HAP-1 (cell line): ENCODE measurements around the gene PRKCE.
"Not testable (repeated sequence)": the region's sequence is repeated elsewhere in the genome, so short reads cannot be mapped to it uniquely, and the experiment has no call there.

ENCODE experiments used
- DNase-seq, 2 experiments: peaks; one replicate each; pipeline ENCODE4 v3.0.0-alpha.2; 2016 to 2020; ENCODE audit warnings: low spot score in 2 of 2
- H3K27me3 ChIP-seq: fragments of 250-450 bp; sonication (Bioruptor Pico); 2 replicates; pipeline ENCODE4 v1.5.1; 2020; ENCODE audit warnings: low read depth, mild to moderate bottlenecking, moderate library complexity
- H3K36me3 ChIP-seq: fragments of 250-450 bp; sonication (Bioruptor Pico); replicated peaks from 2 replicates; pipeline ENCODE4 v1.5.1; 2020; ENCODE audit warnings: mild to moderate bottlenecking
- H3K4me1 ChIP-seq: fragments of 250-450 bp; sonication (Bioruptor Pico); 2 replicates; pipeline ENCODE4 v1.5.1; 2020; ENCODE audit warnings: mild to moderate bottlenecking
- H3K4me3 ChIP-seq: fragments of 250-450 bp; sonication (Bioruptor Pico); 2 replicates; pipeline ENCODE4 v1.5.1; 2020; ENCODE audit warnings: mild to moderate bottlenecking, moderate library complexity
- H3K9me3 ChIP-seq: fragments of 250-450 bp; sonication (Bioruptor Pico); 2 replicates; pipeline ENCODE4 v1.5.1; 2020; ENCODE audit warnings: mild to moderate bottlenecking, moderate library complexity
- in situ Hi-C: fragments of 300-500 bp; cut with MboI; formaldehyde crosslinking; loops from 3 replicates; pipeline ENCODE4 v1.14.3; 2020; ENCODE audit warnings: low sequenced_read_pairs, inconsistent platforms, mixed read lengths

The PRKCE gene

DNA sequence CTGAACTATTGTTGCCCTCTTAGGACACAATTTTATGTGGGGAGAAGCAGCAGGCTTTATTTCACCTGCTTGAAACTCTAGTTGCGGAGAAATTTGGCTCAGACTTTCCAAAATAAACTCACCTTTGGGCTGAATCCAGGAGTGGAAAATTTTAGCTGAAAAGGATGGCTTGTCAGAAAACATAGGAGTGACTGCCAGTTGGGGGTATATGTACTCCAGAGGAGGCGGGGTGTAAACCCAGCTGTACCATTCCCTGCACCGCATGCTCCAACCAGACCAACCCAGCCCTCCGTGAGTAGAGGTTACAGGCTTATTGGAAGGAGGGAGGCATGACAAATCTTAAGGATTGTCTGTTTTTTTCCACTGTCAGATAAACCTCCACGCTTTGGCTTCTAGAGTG, 53.8 kb downstream of the PRKCE start:
- Histone ChIP-seq H3K9me3 (no peaks in the 10 kb centered on the region), H3K27me3 (no peaks in the 10 kb centered on the region), H3K4me1 (no peaks in the 10 kb centered on the region), H3K4me3 (no peak overlapping the region), H3K36me3 (no peaks in the 10 kb centered on the region)
- no peak for DNase-seq
- in situ Hi-C loops, result no loop called here

GRCh38 chr2:45706033-45706432, 54.6 kb downstream of the PRKCE start:
- no peaks in the 10 kb centered on the region for H3K4me1 ChIP-seq
- no peaks in the 10 kb centered on the region for H3K36me3 ChIP-seq
- in situ Hi-C loops, result no loop called here
- H3K4me3 ChIP-seq, result no peak overlapping the region
- H3K9me3 ChIP-seq, result no peaks in the 10 kb centered on the region
- no peak for DNase-seq
- no peaks in the 10 kb centered on the region for H3K27me3 ChIP-seq

- Histone ChIP-seq H3K4me1 (0 out of 2 replicates have a peak, but pooled peaks cover 2% of the 10 kb centered on the region), H3K9me3 (no peaks in the 10 kb centered on the region), H3K36me3 (no peaks in the 10 kb centered on the region), H3K27me3 (no peaks in the 10 kb centered on the region), H3K4me3 (no peak overlapping the region)
- in situ Hi-C loops, result no loop called here
- DNase-seq, result no peak
These were observed 55.5 kb downstream of the PRKCE start for GRCh38 chr2:45707006-45707405.

DNA sequence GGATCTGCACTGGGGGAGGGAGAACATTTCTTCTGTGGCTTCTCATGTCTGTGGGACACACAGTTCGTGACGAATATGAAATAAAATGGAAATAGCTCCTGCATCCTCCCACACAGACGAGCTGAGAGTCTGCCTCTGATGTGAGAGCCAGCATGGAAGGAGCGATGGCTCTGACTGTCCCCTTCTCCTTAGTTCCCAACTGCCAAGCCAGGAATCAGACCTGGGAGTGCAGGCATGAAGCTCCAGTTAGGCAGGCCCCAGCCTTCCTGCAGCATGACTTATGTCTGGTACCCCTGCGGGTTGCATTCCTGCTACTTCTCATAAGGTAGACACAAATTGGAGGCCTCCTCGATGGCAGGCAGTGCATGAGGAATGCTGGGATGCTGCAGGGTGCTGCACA, 56.2 kb downstream of the PRKCE start:
- Histone ChIP-seq H3K4me1 (0 out of 2 replicates have a peak, but pooled peaks cover 2% of the 10 kb centered on the region), H3K27me3 (no peaks in the 10 kb centered on the region), H3K4me3 (no peak overlapping the region), H3K9me3 (no peaks in the 10 kb centered on the region), H3K36me3 (no peaks in the 10 kb centered on the region)
- in situ Hi-C loops, result no loop called here
- DNase-seq, result no peak

DNA sequence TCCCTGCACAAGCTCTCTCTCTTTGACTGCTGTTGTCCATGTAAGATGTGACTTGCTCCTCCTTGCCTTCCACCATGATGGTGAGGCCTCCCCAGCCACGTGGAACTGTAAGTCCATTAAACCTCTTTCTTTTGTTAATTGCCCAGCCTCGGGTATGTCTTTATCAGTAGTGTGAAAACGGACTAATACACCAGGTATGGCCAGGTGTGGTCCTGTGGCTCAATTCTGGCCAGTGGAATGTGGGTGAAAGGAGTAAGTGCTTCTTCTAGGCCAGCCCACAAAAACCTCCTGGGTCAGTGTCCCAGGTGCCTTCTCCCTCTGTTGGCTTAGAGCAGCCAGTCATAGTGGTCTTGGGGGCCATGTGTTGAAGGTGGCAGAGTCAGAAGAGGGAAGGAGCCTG, 57.0 kb downstream of the PRKCE start:
- H3K4me3 ChIP-seq, result no peak overlapping the region
- no peaks in the 10 kb centered on the region for H3K9me3 ChIP-seq
- 0 out of 2 replicates have a peak, but pooled peaks cover 2% of the 10 kb centered on the region for H3K4me1 ChIP-seq
- no peak for DNase-seq
- H3K36me3 ChIP-seq, result no peaks in the 10 kb centered on the region
- H3K27me3 ChIP-seq, result no peaks in the 10 kb centered on the region
- in situ Hi-C loops, result no loop called here

- no peaks in the 10 kb centered on the region for H3K36me3 ChIP-seq
- DNase-seq, result no peak
- in situ Hi-C loops, result no loop called here
- no peaks in the 10 kb centered on the region for H3K9me3 ChIP-seq
- H3K4me3 ChIP-seq, result no peak overlapping the region
- no peaks in the 10 kb centered on the region for H3K27me3 ChIP-seq
- 0 out of 2 replicates have a peak, but pooled peaks cover 2% of the 10 kb centered on the region for H3K4me1 ChIP-seq
These were observed 57.7 kb downstream of the PRKCE start for GRCh38 chr2:45709137-45709536.

DNA sequence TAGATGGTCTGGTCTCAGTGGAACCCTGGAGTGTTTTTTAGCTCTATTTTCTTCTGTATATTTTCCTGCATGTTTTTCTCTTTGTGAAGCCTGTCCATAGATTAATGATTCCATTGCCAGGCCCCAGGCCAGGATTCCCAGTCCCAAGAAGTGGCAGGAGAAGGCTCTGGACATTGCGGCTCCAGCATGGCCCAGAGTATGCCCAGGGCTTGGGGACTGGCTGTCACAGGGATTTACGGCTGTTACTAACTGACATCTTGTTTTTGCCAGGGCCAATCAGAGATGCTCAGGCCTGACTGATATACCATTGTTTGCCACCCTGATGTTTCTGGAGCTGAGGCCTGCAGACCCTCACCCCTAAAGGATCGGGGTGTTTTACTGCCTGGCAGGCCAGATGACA, 59.0 kb downstream of the PRKCE start:
- no peak for DNase-seq
- in situ Hi-C loops, result no loop called here
- no peaks in the 10 kb centered on the region for H3K27me3 ChIP-seq
- 0 out of 2 replicates have a peak, but pooled peaks cover 2% of the 10 kb centered on the region for H3K4me1 ChIP-seq
- no peaks in the 10 kb centered on the region for H3K9me3 ChIP-seq
- no peak overlapping the region for H3K4me3 ChIP-seq
- H3K36me3 ChIP-seq, result no peaks in the 10 kb centered on the region

GRCh38 chr2:45711224-45711623, 59.7 kb downstream of the PRKCE start:
- Histone ChIP-seq H3K9me3 (no peaks in the 10 kb centered on the region), H3K27me3 (no peaks in the 10 kb centered on the region), H3K4me1 (0 out of 2 replicates have a peak, but pooled peaks cover 2% of the 10 kb centered on the region), H3K4me3 (no peak overlapping the region), H3K36me3 (no peaks in the 10 kb centered on the region)
- no peak for DNase-seq
- in situ Hi-C loops, result no loop called here

GRCh38 chr2:45712570-45712969, 61.1 kb downstream of the PRKCE start:
- H3K4me3 ChIP-seq, result no peak overlapping the region
- no peak for DNase-seq
- in situ Hi-C loops, result no loop called here
- H3K9me3 ChIP-seq, result no peaks in the 10 kb centered on the region
- H3K27me3 ChIP-seq, result no peaks in the 10 kb centered on the region
- 0 out of 2 replicates have a peak, but pooled peaks cover 2% of the 10 kb centered on the region for H3K4me1 ChIP-seq
- H3K36me3 ChIP-seq, result no peaks in the 10 kb centered on the region

GRCh38 chr2:45713136-45713535, 61.7 kb downstream of the PRKCE start:
- no peaks in the 10 kb centered on the region for H3K27me3 ChIP-seq
- no peaks in the 10 kb centered on the region for H3K9me3 ChIP-seq
- H3K36me3 ChIP-seq, result no peaks in the 10 kb centered on the region
- no peak for DNase-seq
- H3K4me1 ChIP-seq, result 0 out of 2 replicates have a peak, but pooled peaks cover 2% of the 10 kb centered on the region
- in situ Hi-C loops, result no loop called here
- no peak overlapping the region for H3K4me3 ChIP-seq

DNA sequence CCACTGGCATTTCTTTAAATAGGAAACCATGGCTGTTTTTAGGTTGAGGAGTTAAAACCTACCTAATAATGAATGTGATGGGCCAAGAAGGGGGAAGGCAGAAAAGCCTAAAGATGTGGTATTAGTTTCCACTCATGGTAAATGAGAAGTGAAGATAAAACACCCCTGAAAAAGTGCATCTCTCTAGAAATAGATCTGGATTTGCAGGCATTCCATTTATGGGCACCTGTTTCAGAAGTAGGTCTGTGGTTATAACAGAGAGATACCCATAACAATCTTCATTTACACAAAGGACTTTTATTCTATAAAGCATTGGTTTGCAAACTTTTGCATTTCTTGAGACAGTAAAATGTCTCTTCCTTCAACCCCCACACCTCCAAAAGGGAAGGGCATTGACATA, 62.1 kb downstream of the PRKCE start:
- Histone ChIP-seq H3K36me3 (no peaks in the 10 kb centered on the region), H3K27me3 (no peaks in the 10 kb centered on the region), H3K4me3 (no peak overlapping the region), H3K9me3 (no peaks in the 10 kb centered on the region), H3K4me1 (0 out of 2 replicates have a peak, but pooled peaks cover 2% of the 10 kb centered on the region)
- in situ Hi-C loops, result no loop called here
- no peak for DNase-seq

DNA sequence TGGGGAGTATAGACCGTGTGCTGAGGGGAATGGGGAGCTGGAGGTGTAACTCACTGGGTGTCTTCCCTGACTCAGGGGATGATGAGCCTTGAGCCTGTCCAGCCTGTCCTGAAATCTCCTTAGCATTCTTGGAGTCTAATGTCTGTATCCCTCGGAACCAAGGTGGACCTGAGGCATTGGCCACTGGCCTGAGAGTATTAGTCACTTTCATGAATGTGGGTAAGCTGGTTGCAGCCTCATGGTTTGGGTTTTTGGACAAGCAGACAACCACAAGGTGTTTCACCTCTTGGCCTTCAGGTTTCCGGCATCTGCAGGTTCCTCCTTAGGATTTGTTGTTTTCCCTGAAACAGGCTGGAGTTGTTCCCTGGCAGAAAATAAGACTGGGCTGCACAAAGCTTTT, 63.2 kb downstream of the PRKCE start:
- no peaks in the 10 kb centered on the region for H3K27me3 ChIP-seq
- in situ Hi-C loops, result no loop called here

GRCh38 chr2:45715601-45716379, 64.3 kb downstream of the PRKCE start:
- Histone ChIP-seq H3K9me3 (no peaks in the 10 kb centered on the region), H3K36me3 (no peaks in the 10 kb centered on the region)

More for the DNA sequence above, 63.2 kb downstream of the PRKCE start:
- DNase-seq, result no peak
- H3K36me3 ChIP-seq, result no peaks in the 10 kb centered on the region
- 0 out of 2 replicates have a peak, but pooled peaks cover 2% of the 10 kb centered on the region for H3K4me1 ChIP-seq
- H3K9me3 ChIP-seq, result no peaks in the 10 kb centered on the region
- no peak overlapping the region for H3K4me3 ChIP-seq

GRCh38 chr2:45716432-45716831, 65.0 kb downstream of the PRKCE start:
- H3K36me3 ChIP-seq, in situ Hi-C loops, DNase-seq, H3K27me3 ChIP-seq, H3K4me1 ChIP-seq, H3K9me3 ChIP-seq, H3K4me3 ChIP-seq: not testable (repeated sequence)

More at GRCh38 chr2:45715601-45716379, 64.3 kb downstream of the PRKCE start:
- no peaks in the 10 kb centered on the region for H3K27me3 ChIP-seq
- no peak for DNase-seq
- H3K4me3 ChIP-seq, result no peak overlapping the region
- in situ Hi-C loops, result no loop called here
- 0 out of 2 replicates have a peak, but pooled peaks cover 2% of the 10 kb centered on the region for H3K4me1 ChIP-seq
